SK-N-SH treated with all-trans-retinoic acid at 6 μM for 48 hours (cell line): Measurements from ENCODE around the gene ETV6.

Experiments used
- ATAC-seq: fragments of 200-7000 bp; cut with Tn5 transposase; 3 replicates; pipeline ENCODE4 v1.9.1; 2020; ENCODE audit warnings: mild to moderate bottlenecking, moderate library complexity
- ARNTL ChIP-seq: fragments of 450-650 bp; formaldehyde crosslinking; IDR thresholded peaks from 2 replicates; pipeline ENCODE4 v1.5.0; 2020; ENCODE audit warnings: low read depth, mild to moderate bottlenecking, moderate library complexity, borderline replicate concordance
- BACH2 ChIP-seq: fragments of 250-450 bp; sonication (Bioruptor Pico); IDR thresholded peaks from 2 replicates; pipeline ENCODE4 v1.9.0; 2021; ENCODE audit warnings: mild to moderate bottlenecking, borderline replicate concordance
- CREB5 ChIP-seq: fragments of 250-450 bp; sonication (Bioruptor Pico); IDR thresholded peaks from 2 replicates; pipeline ENCODE4 v1.5.1; 2020; ENCODE audit warnings: low read depth, mild to moderate bottlenecking, moderate library complexity
- CSRNP3 ChIP-seq: fragments of 250-450 bp; sonication (Bioruptor Pico); IDR thresholded peaks from 2 replicates; pipeline ENCODE4 v1.5.1; 2021; ENCODE audit warnings: mild to moderate bottlenecking, moderate library complexity
- GLIS3 ChIP-seq: fragments of 250-450 bp; sonication (Bioruptor Pico); IDR thresholded peaks from 2 replicates; pipeline ENCODE4 v1.5.0; 2020; ENCODE audit warnings: mild to moderate bottlenecking, moderate library complexity
- ISL1 ChIP-seq: fragments of 250-450 bp; sonication (Bioruptor Pico); IDR thresholded peaks from 2 replicates; pipeline ENCODE4 v2.1.2; 2022; ENCODE audit warnings: mild to moderate bottlenecking, moderate library complexity
- OSR1 ChIP-seq: fragments of 250-450 bp; sonication (Bioruptor Pico); IDR thresholded peaks from 2 replicates; pipeline ENCODE4 v1.8.0; 2022; ENCODE audit warnings: moderate library complexity, mild to moderate bottlenecking, inconsistent platforms
- PATZ1 ChIP-seq: fragments of 250-450 bp; sonication (Bioruptor Pico); IDR thresholded peaks from 2 replicates; pipeline ENCODE4 v1.8.0; 2020; ENCODE audit warnings: mild to moderate bottlenecking, moderate library complexity, borderline replicate concordance
- POU6F1 ChIP-seq: fragments of 250-450 bp; sonication (Bioruptor Pico); IDR thresholded peaks from 2 replicates; pipeline ENCODE4 v1.8.0; 2021; ENCODE audit warnings: low read depth, mild to moderate bottlenecking, moderate library complexity, borderline replicate concordance
- PPARA ChIP-seq: fragments of 250-450 bp; sonication (Bioruptor Pico); IDR thresholded peaks from 2 replicates; pipeline ENCODE4 v1.5.0; 2020; ENCODE audit warnings: mild to moderate bottlenecking, borderline replicate concordance
- RARB ChIP-seq: fragments of 250-450 bp; sonication (Bioruptor Pico); IDR thresholded peaks from 2 replicates; pipeline ENCODE4 v1.8.0; 2021; ENCODE audit warnings: mild to moderate bottlenecking, moderate library complexity
- SNAI2 ChIP-seq: fragments of 250-450 bp; sonication (Bioruptor Pico); IDR thresholded peaks from 2 replicates; pipeline ENCODE4 v1.5.0; 2020; ENCODE audit warnings: mild to moderate bottlenecking, moderate library complexity
- TCF4 ChIP-seq: fragments of 250-450 bp; sonication (Bioruptor Pico); IDR thresholded peaks from 2 replicates; pipeline ENCODE4 v1.8.0; 2021; ENCODE audit warnings: mild to moderate bottlenecking, moderate library complexity, borderline replicate concordance
- TOX ChIP-seq: fragments of 250-450 bp; sonication (Bioruptor Pico); IDR thresholded peaks from 2 replicates; pipeline ENCODE4 v1.8.0; 2021; ENCODE audit warnings: mild to moderate bottlenecking, moderate library complexity, borderline replicate concordance
- TSHZ2 ChIP-seq: fragments of 250-450 bp; sonication (Bioruptor Pico); IDR thresholded peaks from 2 replicates; pipeline ENCODE4 v1.5.0; 2020; ENCODE audit warnings: mild to moderate bottlenecking, moderate library complexity
- ZC3H10 ChIP-seq: fragments of 250-450 bp; sonication (Bioruptor Pico); IDR thresholded peaks from 2 replicates; pipeline ENCODE4 v1.5.1; 2021; ENCODE audit warnings: mild to moderate bottlenecking, moderate library complexity
- ZFP3 ChIP-seq: fragments of 250-450 bp; sonication (Bioruptor Pico); IDR thresholded peaks from 2 replicates; pipeline ENCODE4 v1.5.0; 2020; ENCODE audit warnings: mild to moderate bottlenecking, moderate library complexity
- ZFP30 ChIP-seq: fragments of 450-650 bp; formaldehyde crosslinking; IDR thresholded peaks from 2 replicates; pipeline ENCODE4 v1.5.0; 2022; ENCODE audit warnings: mild to moderate bottlenecking, moderate library complexity
- ZNF565 ChIP-seq: fragments of 450-650 bp; formaldehyde crosslinking; conservative IDR thresholded peaks from 2 replicates; pipeline ENCODE4 v1.5.0; 2020; ENCODE audit warnings: low read depth, mild to moderate bottlenecking, moderate library complexity
- ZNF70 ChIP-seq: fragments of 450-650 bp; formaldehyde crosslinking; IDR thresholded peaks from 2 replicates; pipeline ENCODE4 v1.5.0; 2020; ENCODE audit warnings: mild to moderate bottlenecking, moderate library complexity
- ZNF8 ChIP-seq: fragments of 450-650 bp; formaldehyde crosslinking; IDR thresholded peaks from 2 replicates; pipeline ENCODE4 v1.5.0; 2020; ENCODE audit warnings: mild to moderate bottlenecking, moderate library complexity

Gene ETV6

GRCh38 chr12:11756022-11756421 lies 106.5 kb downstream of the ETV6 start:
- peak; percentile 83 for ATAC-seq
- TF ChIP-seq ISL1: 0 out of 2 replicates have a peak, but pooled peaks have one; percentile 7
- TF ChIP-seq ZNF8 (CRISPR knock-in tag): no peak
- TF ChIP-seq, all 23 proteins: peak for 1

GRCh38 chr12:11756523-11756922 lies 107.0 kb downstream of the ETV6 start:
- TF ChIP-seq BACH2 (CRISPR knock-in tag) (no peak), POU6F1 (CRISPR knock-in tag) (no peak), ZC3H10 (CRISPR knock-in tag) (no peak), GLIS3 (no peak), ZNF565 (CRISPR knock-in tag) (no peak), PATZ1 (no peak), ZNF8 (CRISPR knock-in tag) (no peak), ARNTL (no peak), ZNF70 (CRISPR knock-in tag) (no peak), SNAI2 (no peak), RARB (CRISPR knock-in tag) (no peak), OSR1 (CRISPR knock-in tag) (no peak), PPARA (CRISPR knock-in tag) (no peak), CREB5 (CRISPR knock-in tag) (no peak), ZFP30 (CRISPR knock-in tag) (no peak), CSRNP3 (CRISPR knock-in tag) (no peak), TOX (CRISPR knock-in tag) (no peak), TCF4 (no peak)
- no peak for ATAC-seq

- ATAC-seq: no peak
These were observed 107.6 kb downstream of the ETV6 start for GRCh38 chr12:11757095-11757494.

More at GRCh38 chr12:11757095-11757494, 107.6 kb downstream of the ETV6 start:
- TF ChIP-seq ARNTL (no peak), OSR1 (CRISPR knock-in tag) (no peak), ZFP3 (CRISPR knock-in tag) (no peak), TSHZ2 (CRISPR knock-in tag) (no peak)
